GM19193 (cell line): Measurements from ENCODE around the gene SEPHS2.

Experiments
- POLR2A ChIP-seq: IDR thresholded peaks from 4 replicates; pipeline ENCODE4 v1.6.1; 2011; ENCODE audit not compliant: insufficient read depth, insufficient read length; ENCODE audit errors: extremely low read depth

Gene SEPHS2

DNA sequence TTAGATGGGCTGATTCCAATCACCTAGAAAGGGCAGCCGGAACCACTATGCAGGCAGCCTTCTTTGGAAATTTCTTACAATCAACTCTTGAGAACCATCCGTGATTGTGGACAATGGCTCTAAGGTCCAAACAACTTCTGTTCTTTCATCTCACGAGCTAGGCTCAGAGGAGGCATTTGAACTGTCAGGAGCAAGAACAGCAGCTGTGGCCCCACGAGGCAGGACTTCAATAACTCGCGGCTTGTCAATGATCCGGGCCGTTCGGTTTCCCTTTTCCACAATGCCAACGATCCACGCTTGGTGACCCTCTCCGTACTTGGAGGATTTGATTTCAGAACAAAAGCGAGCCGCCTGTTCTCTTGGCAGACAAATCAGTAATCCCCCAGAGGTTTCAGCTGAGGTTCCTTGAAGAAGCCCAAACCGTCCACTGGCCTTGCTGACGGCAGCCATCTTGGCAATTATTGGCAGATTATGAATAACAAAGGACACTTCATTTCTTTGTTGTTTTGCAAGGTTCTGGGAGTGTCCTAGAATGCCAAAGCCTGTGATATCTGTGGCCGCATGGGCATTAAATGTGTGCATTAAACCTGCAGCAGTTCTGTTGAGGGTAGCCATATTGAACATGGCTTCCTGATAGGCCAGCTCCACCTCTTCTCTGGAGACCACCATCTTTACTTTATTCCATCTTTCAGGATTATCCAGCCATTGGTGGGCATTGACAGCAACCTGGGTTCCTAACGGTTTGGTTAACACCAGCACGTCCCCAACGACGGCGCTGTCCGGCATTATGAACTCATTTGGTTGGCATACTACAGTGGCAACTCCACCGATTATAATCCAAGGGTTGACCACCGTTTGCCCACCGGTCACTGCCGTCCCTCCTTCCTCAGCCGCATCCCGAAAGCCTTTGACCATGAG is 1.2 kb downstream of the SEPHS2 start:
- TF ChIP-seq POLR2A, result no peak

DNA sequence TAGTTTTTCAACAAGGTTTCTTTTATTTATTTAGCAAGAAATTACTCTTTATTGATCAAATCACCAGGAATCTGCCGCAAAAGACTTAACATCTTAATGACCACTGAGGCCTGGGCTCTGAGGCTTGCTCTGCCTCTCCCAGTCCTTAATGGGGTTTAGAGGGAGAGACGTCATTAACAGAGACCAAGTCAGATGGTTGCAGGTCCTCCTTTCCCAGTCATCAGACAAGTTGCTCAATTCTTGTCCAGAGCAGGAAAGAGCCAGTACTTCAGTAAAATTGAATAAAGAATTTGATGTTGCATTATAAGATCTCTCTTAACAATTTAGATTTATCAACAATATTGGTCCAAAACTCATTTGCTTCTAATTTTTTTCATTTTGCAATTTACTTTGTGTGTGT is 2.0 kb downstream of the SEPHS2 start:
- TF ChIP-seq POLR2A, result no peak

- TF ChIP-seq POLR2A, result no peak
These were observed 5.8 kb downstream of the SEPHS2 start for GRCh38 chr16:30439720-30440348.

DNA sequence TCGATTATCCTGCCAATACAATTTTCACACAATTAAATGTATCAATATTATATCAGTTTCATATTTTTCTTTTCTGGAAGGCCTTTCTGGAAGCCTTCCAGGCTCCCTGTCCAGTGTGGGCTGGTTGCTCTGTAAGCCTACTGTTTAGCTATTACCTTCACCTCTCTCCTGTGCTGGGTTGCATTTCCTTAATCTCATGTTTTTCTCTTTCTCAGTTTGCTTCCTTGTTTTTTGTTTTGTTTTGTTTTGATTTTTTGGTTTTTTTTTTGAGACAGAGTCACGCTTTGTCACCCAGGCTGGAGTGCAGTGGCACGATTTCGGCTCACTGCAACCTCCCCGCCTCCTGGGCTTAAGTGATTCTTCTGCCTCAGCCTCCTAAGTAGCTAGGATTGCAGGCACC is 6.8 kb downstream of the SEPHS2 start:
- no peak for TF ChIP-seq POLR2A

- TF ChIP-seq POLR2A, result no peak
These were observed 8.1 kb downstream of the SEPHS2 start for GRCh38 chr16:30437511-30438046.

DNA sequence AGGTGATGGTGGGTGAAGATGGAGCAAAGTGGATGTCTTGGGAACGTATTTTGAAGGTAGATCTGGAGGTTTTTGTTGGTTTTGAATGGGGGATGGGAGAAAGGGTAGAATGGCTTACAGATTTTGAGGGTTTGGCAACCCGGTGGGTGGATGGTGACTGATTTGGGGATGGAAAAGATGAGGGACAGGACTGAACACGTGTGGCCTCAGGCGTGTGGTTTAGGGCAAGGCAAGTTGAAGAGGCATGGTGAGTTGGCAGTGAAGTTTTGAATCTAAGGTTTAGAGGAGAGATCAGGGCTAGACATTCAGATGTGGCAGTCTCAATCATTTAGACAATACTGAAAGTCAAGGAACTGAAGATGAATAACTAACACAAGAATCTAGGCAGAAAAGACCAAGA is 10.8 kb downstream of the SEPHS2 start:
- no peak for TF ChIP-seq POLR2A

GRCh38 chr16:30430428-30430970 is 15.2 kb downstream of the SEPHS2 start:
- no peak for TF ChIP-seq POLR2A

GRCh38 chr16:30429678-30430427 is 15.8 kb downstream of the SEPHS2 start, which contains the start of gene DCTPP1:
Gene DCTPP1, minus strand, starts transcription at chr16:30430030. Its CDS starts 50 bp downstream, at chr16:30429980.
- TF ChIP-seq POLR2A, result peak; percentile 58

DNA sequence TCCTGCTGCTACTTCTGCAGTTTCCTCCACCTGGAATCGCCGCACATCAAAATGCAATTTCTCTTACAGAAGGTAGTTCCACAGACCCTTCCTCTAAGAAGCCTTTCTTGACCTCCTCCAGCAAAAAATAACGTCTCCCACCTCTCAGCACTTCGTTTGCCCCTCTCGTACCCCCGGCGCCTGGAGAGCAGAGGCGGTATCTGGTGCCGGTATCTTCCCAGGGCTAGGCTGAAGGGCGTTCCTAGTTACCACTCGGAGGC is 16.3 kb downstream of the SEPHS2 start:
- TF ChIP-seq POLR2A, result no peak

DNA sequence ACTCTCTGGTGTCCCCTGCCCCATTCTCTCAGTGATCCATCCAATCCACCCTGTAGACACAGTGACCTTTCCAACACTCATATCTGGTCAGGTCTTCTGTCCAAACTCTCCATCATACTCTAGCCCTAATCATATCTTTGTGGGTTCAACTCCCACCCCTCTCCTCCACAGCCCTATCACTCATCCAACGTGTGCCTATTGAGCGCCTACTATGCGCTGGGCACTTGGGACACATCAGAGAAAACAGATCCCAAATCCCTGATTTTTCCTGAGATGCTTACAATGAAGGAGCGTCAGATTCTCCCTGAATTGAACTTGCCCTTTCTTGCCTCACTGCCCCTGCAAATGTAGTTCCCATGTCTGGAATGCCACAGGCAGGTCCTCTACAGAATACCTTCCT is 17.6 kb downstream of the SEPHS2 start:
- no peak for TF ChIP-seq POLR2A

- no peak for TF ChIP-seq POLR2A
These were observed 24.7 kb downstream of the SEPHS2 start for GRCh38 chr16:30421010-30421409.

DNA sequence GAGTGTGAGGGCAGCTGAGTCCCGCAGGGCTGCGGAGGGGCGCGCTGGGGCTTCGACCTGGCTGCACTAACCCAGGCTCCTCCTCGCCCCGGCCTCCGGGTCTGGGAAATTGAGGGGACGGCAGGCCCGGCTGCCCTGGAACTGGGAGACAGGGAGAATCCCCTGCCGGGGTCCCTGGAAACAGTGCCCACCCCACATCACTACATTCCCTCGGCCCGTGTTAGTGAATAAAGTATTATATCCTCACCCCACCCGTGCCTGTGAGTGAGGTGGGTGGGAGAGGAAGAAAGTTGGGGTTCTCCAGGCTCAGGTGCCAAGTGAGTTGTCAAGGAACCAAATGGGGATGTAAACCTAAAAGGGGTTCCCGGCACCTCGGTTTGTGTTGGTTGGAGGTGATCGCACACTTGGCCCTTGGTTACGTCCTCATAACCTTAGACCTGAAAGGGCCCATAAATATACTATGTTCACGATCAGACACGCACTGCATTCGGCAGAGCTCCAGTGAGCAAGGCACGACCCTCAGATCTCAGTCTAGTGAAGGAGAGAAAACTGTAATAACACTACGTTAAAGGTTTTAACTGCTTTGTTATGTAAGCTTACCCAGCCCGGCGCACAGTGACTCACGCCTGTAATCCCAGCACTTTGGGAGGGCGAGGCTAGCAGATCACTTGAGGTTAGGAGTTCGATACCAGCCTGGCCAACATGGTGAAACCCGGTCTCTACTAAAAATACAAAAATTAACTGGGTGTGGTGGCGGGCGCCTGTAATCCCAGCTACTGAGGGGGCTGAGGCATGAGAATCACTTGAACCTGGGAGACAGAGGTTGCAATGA is 27.1 kb downstream of the SEPHS2 start:
- no peak for TF ChIP-seq POLR2A

DNA sequence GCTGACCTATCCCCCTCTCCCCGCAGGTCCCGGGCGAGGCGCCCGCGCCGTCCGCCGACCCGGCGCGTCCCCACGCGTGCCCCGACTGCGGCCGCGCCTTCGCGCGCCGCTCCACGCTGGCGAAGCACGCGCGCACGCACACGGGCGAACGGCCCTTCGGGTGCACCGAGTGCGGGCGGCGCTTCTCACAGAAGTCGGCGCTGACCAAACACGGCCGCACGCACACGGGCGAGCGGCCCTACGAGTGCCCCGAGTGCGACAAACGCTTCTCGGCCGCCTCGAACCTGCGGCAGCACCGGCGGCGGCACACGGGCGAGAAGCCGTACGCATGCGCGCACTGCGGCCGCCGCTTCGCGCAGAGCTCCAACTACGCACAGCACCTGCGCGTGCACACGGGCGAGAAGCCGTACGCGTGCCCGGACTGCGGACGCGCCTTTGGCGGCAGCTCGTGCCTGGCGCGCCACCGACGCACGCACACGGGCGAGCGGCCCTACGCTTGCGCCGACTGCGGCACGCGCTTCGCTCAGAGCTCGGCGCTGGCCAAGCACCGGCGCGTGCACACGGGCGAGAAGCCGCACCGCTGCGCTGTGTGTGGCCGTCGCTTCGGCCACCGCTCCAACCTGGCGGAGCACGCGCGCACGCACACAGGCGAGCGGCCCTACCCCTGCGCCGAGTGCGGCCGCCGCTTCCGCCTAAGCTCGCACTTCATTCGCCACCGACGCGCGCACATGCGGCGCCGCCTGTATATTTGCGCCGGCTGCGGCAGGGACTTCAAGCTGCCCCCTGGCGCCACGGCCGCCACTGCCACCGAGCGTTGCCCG is 27.9 kb downstream of the SEPHS2 start:
- TF ChIP-seq POLR2A, result peak; percentile 60

- no peak for TF ChIP-seq POLR2A
These were observed 28.8 kb downstream of the SEPHS2 start for GRCh38 chr16:30416624-30417528.
